HEK293T (cell line): ENCODE data around the gene CD8B.
"Not testable (repeated sequence)": the region's sequence is repeated elsewhere in the genome, so short reads cannot be mapped to it uniquely, and the experiment has no call there.

Experiments used
- BHLHE40 ChIP-seq: fragments of 450-650 bp; IDR thresholded peaks from 2 replicates; pipeline ENCODE4 v1.6.1; 2016; ENCODE audit warnings: mild to moderate bottlenecking, moderate library complexity, borderline replicate concordance
- FOXM1 ChIP-seq: fragments of 450-650 bp; IDR thresholded peaks from 2 replicates; pipeline ENCODE4 v1.6.1; 2017; ENCODE audit warnings: mild to moderate bottlenecking, borderline replicate concordance
- LEF1 ChIP-seq: fragments of 450-650 bp; IDR thresholded peaks from 2 replicates; pipeline ENCODE4 v1.6.1; 2017; ENCODE audit warnings: mild to moderate bottlenecking, borderline replicate concordance
- NFRKB ChIP-seq: fragments of 450-650 bp; IDR thresholded peaks from 2 replicates; pipeline ENCODE4 v1.6.1; 2016; ENCODE audit warnings: mild to moderate bottlenecking, moderate library complexity
- PKNOX1 ChIP-seq: fragments of 450-650 bp; IDR thresholded peaks from 2 replicates; pipeline ENCODE4 v1.6.1; 2016
- SP1 ChIP-seq: fragments of 450-650 bp; IDR thresholded peaks from 2 replicates; pipeline ENCODE4 v1.6.1; 2017
- TARDBP ChIP-seq: fragments of 450-650 bp; IDR thresholded peaks from 2 replicates; pipeline ENCODE4 v1.6.1; 2016

- not testable (repeated sequence) for TF ChIP-seq TARDBP, BHLHE40, SP1, NFRKB, FOXM1, LEF1, PKNOX1
These were observed 39.0 kb upstream of the CD8B start for GRCh38 chr2:86900687-86901086.
